Prostate gland (tissue), 2 donors: Measurements from ENCODE around the gene CLASP1.

Source experiments
- CTCF ChIP-seq, 4 experiments: fragments of 200-600 bp in 2 of 4; fragments of 450-650 bp in 2 of 4; sonication (generic) in 2 of 4; IDR thresholded peaks; 1 replicate in 3 of 4; 2 replicates in 1 of 4; pipeline ENCODE4 v1.5.1; 2016 to 2019; ENCODE audit warnings: antibody characterized with exemption in 4 of 4, mild to moderate bottlenecking in 2 of 4, moderate library complexity in 2 of 4
- POLR2AphosphoS5 ChIP-seq: sonication (generic); formaldehyde crosslinking; IDR thresholded peaks from one replicate; pipeline ENCODE4 v1.6.1; 2017; ENCODE audit warnings: antibody characterized with exemption

DNA sequence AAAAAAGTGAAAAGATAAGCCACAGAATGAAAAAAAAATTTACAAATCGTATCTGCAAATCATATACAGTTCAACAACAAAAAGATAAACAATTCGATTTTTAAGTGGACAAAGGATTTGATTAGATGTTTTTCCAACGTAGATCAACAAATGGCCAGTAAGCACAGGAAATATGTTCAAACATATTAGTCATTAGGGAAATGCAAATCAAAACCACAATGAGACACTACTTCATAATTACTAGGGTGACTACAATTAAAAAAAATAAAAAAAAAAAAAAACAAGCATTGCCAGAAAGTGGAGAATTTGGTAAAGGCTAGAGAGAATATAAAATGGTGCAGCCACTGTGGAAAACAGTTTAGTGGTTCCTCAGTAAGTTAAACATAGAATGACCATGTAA, 156.9 kb downstream of the CLASP1 start:
- TF ChIP-seq POLR2AphosphoS5 (no peak), CTCF (IDR thresholded peaks at IDR 0.05) (no peak)
